Natural killer cell treated with Interleukin-12 subunit alpha and Interleukin-12 subunit beta and Interleukin-15 and Interleukin-18, amount 100 ng/mL, for 72 hours (primary cell): ENCODE measurements around the gene CAMK2B. TPM values are rescaled to one million over a fixed set of nuclear protein-coding genes. Genes with fewer than 3 reads are reported as not detected.

ENCODE experiments used
- total RNA-seq, 2 donors: library from RNA; stranded (reverse); gene quantifications; one replicate each; pipeline ENCODE4 v1.2.3, GENCODE V29; 2022

Gene CAMK2B
- total RNA-seq, 2 donors from 2014 or later: 0.10 TPM; not detected in 1

Other genes starting within 250 kb of the CAMK2B start
- 10 to 100 TPM; 25.9 to 66.9 TPM for gene POLM, start 243.1 kb downstream of the CAMK2B start, total RNA-seq
- gene AEBP1, start 221.2 kb downstream of the CAMK2B start, total RNA-seq: 1 to 10 TPM; 1.0 to 2.4 TPM
- 100 to 1,000 TPM; 101 to 229 TPM for gene POLD2, start 202.0 kb downstream of the CAMK2B start, total RNA-seq
- gene MYL7, start 184.3 kb downstream of the CAMK2B start, total RNA-seq: not detected
- gene GCK, start 136.2 kb downstream of the CAMK2B start, total RNA-seq: under 1 TPM in 1 of 2 donors, not detected in 1; 0.24 TPM
- gene YKT6, start 124.6 kb downstream of the CAMK2B start, total RNA-seq: 10 to 100 TPM; 93.1 to 99.3 TPM
- 100 to 1,000 TPM in 1 of 2 donors, 10 to 100 TPM in 1; 70.8 to 108 TPM for gene NUDCD3, start 165.1 kb upstream of the CAMK2B start, total RNA-seq
- under 1 TPM in 1 of 2 donors, not detected in 1; 0.12 TPM for gene NPC1L1, start 215.7 kb upstream of the CAMK2B start, total RNA-seq
- 100 to 1,000 TPM in 1 of 2 donors, 10 to 100 TPM in 1; 99.7 to 208 TPM for gene DDX56, start 248.3 kb upstream of the CAMK2B start, total RNA-seq